ENCODE data around the gene VAV2.
"Not testable (repeated sequence)": the region's sequence is repeated elsewhere in the genome, so short reads cannot be mapped to it uniquely, and the experiment has no call there.

The VAV2 gene

DNA sequence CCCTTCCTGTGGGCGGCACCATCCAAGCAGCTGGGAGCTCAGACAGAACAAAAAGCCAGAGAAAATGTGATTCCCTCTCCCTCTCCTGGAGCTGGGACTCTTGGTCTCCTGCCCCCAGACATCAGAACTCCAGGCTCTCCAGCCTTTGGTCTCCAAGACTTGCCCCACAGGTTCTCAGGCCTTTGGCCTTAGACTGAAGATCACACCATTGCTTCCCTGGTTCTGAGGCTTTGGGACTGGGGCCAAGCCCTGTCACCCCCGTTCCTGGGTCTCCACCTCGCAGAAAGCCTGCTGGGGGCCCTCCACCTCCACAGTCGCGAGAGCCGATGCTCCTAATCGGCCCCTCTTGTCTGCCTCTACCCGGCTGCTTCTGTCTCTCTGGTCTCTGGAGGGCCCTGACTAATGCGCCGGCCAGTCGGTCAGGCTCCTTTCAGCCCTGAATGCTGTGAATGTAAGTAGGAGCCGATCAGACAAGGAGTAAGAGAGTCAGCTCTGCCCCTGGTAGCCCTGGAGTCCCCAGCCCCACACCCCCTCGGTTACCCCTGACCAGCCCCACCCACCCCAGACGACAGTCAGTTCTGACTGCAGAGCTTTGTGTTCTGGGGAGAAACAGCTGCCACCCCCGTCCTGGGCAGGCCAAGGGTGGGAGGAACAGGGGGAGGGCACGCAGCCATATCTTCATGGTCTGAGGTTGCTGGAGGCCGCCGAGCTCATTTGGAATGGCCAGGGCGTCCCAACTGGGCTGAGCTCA, 57.5 kb downstream of the VAV2 start:
- no peaks in the 10 kb centered on the region for H3K36me3 Mint-ChIP-seq
- H3K27me3 Mint-ChIP-seq = no peaks in the 10 kb centered on the region
- no peaks in the 10 kb centered on the region for H3K4me1 Mint-ChIP-seq
- no peak overlapping the region for H3K4me3 Mint-ChIP-seq
- no peak overlapping the region for H3K27ac Mint-ChIP-seq
- H3K9me3 Mint-ChIP-seq = no peaks in the 10 kb centered on the region

DNA sequence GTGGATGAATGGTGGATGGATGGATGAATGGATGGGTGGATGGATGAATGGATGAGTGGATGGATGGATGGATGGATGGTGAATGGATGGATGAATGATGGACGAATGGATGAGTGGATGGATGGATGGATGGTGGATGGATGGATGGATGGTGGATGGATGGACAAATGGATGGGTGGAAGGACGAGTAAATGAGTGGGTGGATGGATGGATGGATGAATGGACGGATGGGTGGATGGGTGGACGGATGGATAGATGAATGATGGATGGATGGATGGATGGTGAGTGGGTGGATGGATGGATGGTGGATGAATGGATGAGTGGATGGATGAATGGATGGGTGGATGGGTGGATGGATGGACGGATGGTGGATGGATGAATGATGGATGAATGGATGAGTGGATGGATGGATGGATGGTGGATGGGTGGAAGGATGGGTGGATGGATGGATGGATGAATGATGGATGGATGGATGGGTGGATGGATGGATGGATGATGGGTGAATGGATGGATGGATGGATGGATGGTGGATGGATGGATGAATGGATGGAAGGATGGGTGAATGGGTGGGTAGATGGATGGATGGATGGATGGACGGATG, 58.6 kb downstream of the VAV2 start:
- H3K9me3 Mint-ChIP-seq = no peaks in the 10 kb centered on the region
- no peaks in the 10 kb centered on the region for H3K4me1 Mint-ChIP-seq
- no peaks in the 10 kb centered on the region for H3K36me3 Mint-ChIP-seq
- no peak overlapping the region for H3K27ac Mint-ChIP-seq
- H3K4me3 Mint-ChIP-seq = no peak overlapping the region
- no peaks in the 10 kb centered on the region for H3K27me3 Mint-ChIP-seq

- Mint-ChIP-seq H3K27ac (no peak overlapping the region), H3K36me3 (no peaks in the 10 kb centered on the region), H3K9me3 (no peaks in the 10 kb centered on the region), H3K4me1 (no peaks in the 10 kb centered on the region), H3K27me3 (no peaks in the 10 kb centered on the region), H3K4me3 (no peak overlapping the region)
Measured at GRCh38 chr9:133932633-133933032, 59.5 kb downstream of the VAV2 start.

GRCh38 chr9:133932181-133932580, 59.9 kb downstream of the VAV2 start:
- Mint-ChIP-seq H3K27ac (no peak overlapping the region), H3K9me3 (no peaks in the 10 kb centered on the region), H3K27me3 (no peaks in the 10 kb centered on the region), H3K4me1 (no peaks in the 10 kb centered on the region), H3K36me3 (no peaks in the 10 kb centered on the region), H3K4me3 (no peak overlapping the region)

DNA sequence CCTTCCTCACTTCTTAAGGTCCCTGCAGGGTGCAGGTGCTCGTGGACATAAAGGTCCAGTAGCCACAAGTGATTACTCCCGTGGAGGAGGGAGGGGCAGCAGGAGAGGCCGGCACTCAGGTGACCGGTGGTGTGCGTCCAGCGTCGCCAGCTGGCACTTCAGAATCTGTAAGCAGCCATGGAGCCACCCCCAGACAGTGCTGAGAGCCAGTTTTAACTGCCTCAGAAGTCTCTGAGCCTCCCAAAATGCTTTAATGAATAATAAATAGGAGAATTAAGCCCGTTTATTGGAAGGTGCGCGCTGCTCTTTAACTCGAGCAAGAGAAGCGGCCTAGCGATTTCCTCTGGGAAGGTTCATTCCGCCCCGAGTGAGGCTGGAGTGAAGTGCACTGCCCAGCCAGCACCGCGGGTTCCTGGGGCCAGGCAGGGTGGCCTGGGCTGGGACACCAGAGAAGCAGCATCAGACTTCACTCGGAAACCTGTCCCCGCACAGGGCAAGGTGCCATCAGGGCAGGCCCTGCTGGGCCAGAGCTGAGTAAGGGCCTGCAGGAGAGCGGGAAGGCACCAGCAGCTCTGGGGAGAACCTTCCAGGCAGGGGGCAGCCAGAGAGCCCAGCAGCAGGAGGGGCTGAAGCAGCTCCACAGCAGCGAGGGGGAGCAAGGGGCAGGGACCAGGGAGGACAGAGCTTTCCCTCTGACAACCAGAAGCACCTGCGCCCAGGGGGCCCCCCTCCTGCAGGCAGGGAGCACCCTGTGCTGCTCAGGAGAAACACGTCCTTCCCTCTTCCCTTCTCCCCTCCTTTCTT, 61.2 kb downstream of the VAV2 start:
- H3K27ac Mint-ChIP-seq = no peak overlapping the region
- no peaks in the 10 kb centered on the region for H3K36me3 Mint-ChIP-seq
- no peaks in the 10 kb centered on the region for H3K4me1 Mint-ChIP-seq
- H3K4me3 Mint-ChIP-seq = no peak overlapping the region
- no peaks in the 10 kb centered on the region for H3K27me3 Mint-ChIP-seq
- no peaks in the 10 kb centered on the region for H3K9me3 Mint-ChIP-seq

GRCh38 chr9:133930046-133930681, 62.0 kb downstream of the VAV2 start:
- no peak overlapping the region for H3K4me3 Mint-ChIP-seq
- H3K27me3 Mint-ChIP-seq = no peaks in the 10 kb centered on the region
- no peaks in the 10 kb centered on the region for H3K9me3 Mint-ChIP-seq
- H3K27ac Mint-ChIP-seq = no peak overlapping the region
- H3K36me3 Mint-ChIP-seq = no peaks in the 10 kb centered on the region
- H3K4me1 Mint-ChIP-seq = no peaks in the 10 kb centered on the region

DNA sequence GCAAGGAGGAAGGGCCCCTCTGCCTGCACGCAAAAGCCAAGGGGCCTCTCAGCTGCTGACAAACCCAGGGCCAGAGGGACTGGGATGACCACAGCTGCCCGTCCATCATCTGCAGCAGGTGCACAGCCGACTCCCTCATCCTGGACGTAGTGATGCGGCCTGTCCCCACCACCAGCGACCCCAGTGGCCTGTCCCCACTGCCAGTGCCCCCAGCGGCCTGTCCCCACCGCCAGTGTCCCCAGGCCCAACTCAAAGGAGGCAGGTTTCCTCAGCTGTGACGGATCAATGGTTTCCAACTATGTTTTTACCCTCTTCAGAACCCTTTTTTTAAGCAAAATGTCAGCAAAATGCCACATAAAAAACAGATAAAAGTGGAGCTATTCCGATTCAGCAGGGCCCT, 62.5 kb downstream of the VAV2 start:
- Mint-ChIP-seq H3K27ac (no peak overlapping the region), H3K9me3 (no peaks in the 10 kb centered on the region), H3K4me3 (no peak overlapping the region), H3K36me3 (no peaks in the 10 kb centered on the region), H3K27me3 (no peaks in the 10 kb centered on the region), H3K4me1 (no peaks in the 10 kb centered on the region)

DNA sequence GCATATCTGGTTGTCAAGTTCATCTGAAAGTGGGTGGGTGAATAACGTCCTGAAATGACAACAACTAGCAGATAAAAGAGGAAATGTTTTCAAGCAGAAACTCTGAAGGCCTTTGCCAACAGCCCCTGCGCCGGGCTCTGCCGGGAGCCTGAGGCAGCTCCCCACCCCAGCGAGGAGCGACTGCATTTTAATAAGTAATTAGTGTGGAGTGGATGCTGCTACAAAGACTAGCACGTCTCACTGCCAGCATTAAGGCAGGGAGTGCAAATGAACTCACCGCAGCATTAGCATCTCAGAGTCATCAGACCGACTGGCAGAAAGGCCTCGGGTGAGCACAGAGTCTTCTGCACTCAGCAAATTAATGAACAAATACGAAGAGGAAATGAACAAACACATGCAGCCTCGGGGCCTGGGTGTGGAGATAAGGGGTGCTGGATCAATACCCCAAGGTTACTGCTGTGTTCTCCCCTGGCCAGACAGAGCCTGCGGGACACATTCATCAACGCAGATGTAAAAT, 63.8 kb downstream of the VAV2 start:
- Mint-ChIP-seq H3K9me3 (no peaks in the 10 kb centered on the region), H3K27me3 (no peaks in the 10 kb centered on the region), H3K27ac (no peak overlapping the region), H3K36me3 (no peaks in the 10 kb centered on the region), H3K4me3 (no peak overlapping the region), H3K4me1 (no peaks in the 10 kb centered on the region)

- Mint-ChIP-seq H3K36me3 (no peaks in the 10 kb centered on the region), H3K4me1 (no peaks in the 10 kb centered on the region), H3K9me3 (no peaks in the 10 kb centered on the region), H3K4me3 (no peak overlapping the region), H3K27me3 (no peaks in the 10 kb centered on the region), H3K27ac (no peak overlapping the region)
Measured at GRCh38 chr9:133927041-133927440, 65.1 kb downstream of the VAV2 start.

GRCh38 chr9:133926165-133926856, 65.8 kb downstream of the VAV2 start:
- Mint-ChIP-seq H3K9me3 (no peaks in the 10 kb centered on the region), H3K27ac (no peak overlapping the region), H3K4me1 (no peaks in the 10 kb centered on the region), H3K4me3 (no peak overlapping the region), H3K36me3 (no peaks in the 10 kb centered on the region), H3K27me3 (no peaks in the 10 kb centered on the region)

DNA sequence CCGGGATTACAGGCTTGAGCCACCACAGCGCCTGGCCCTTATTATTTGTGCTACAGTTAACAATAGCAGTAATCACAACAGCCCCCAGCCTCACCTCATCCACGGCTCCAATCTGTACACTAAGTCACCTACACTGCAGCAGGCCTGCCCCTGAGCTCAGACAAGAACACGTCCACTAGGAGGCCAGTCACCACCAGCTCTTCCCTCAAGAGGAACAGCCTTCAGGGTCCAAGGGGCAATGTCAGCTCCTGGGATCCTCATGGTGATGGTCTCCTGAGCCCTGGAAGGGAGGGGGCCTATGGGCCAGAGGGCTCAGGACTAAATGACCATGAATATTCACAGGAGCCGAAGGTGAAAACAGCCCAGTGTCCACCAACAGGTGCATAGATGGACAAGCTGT, 67.7 kb downstream of the VAV2 start:
- Mint-ChIP-seq H3K27me3 (no peaks in the 10 kb centered on the region), H3K36me3 (no peaks in the 10 kb centered on the region), H3K4me3 (no peak overlapping the region), H3K4me1 (no peaks in the 10 kb centered on the region), H3K9me3 (no peaks in the 10 kb centered on the region), H3K27ac (no peak overlapping the region)

DNA sequence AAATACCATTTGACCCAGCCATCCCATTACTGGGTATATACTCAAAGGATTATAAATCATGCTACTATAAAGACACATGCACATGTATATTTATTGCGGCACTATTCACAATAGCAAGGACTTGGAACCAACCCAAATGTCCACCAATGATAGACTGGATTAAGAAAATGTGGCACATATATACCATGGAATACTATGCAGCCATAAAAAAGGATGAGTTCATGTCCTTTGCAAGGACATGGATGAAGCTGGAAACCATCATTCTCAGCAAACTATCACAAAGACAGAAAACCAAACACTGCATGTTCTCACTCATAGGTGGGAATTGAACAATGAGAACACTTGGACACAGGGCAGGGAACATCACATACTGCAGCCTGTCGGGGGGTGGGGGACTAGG, 68.5 kb downstream of the VAV2 start:
- not testable (repeated sequence) for H3K9me3 Mint-ChIP-seq, H3K27me3 Mint-ChIP-seq, H3K4me1 Mint-ChIP-seq, H3K4me3 Mint-ChIP-seq, H3K36me3 Mint-ChIP-seq, H3K27ac Mint-ChIP-seq

- Mint-ChIP-seq H3K4me1 (no peaks in the 10 kb centered on the region), H3K4me3 (no peak overlapping the region), H3K27me3 (peaks cover 2% of the 10 kb centered on the region), H3K9me3 (no peaks in the 10 kb centered on the region), H3K27ac (no peak overlapping the region), H3K36me3 (no peaks in the 10 kb centered on the region)
Measured at GRCh38 chr9:133921866-133922265, 70.3 kb downstream of the VAV2 start.

GRCh38 chr9:133920471-133920870, 71.7 kb downstream of the VAV2 start:
- no peak overlapping the region for H3K27ac Mint-ChIP-seq

More at GRCh38 chr9:133920471-133920870, 71.7 kb downstream of the VAV2 start:
- Mint-ChIP-seq H3K36me3 (no peaks in the 10 kb centered on the region), H3K4me1 (no peaks in the 10 kb centered on the region), H3K27me3 (peaks cover 2% of the 10 kb centered on the region), H3K4me3 (no peak overlapping the region), H3K9me3 (no peaks in the 10 kb centered on the region)
